ENCODE measurements around the gene INPP5B.
"Not testable (repeated sequence)": the region's sequence is repeated elsewhere in the genome, so short reads cannot be mapped to it uniquely, and the experiment has no call there.

Gene INPP5B

DNA sequence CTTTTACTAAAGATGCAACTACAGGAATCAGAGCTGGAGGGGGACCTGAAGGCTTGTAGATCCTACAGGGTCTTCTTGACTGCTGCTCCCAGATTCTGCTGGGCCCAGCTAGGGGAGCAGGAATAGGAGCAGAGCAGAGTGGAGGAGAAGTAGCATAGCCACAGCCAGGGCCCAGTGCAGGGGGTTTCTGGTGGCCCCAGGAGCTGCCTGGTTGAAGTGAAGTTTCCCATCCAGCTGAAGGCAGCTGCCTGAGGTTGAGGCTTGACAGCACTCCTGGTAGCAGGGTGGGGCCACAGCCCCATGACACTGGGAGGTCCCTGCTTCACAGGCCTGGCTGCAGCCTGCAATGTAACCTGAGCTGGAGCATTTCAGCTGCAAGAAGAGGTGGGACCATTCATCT, 2.0 kb upstream of the INPP5B start:
- in situ Hi-C loops (cut with MboI; ENCODE audit: low sequenced_read_pairs), result no loop called here

GRCh38 chr1:37948166-37948565, 1.3 kb upstream of the INPP5B start:
- in situ Hi-C loops (cut with MboI; ENCODE audit: low sequenced_read_pairs), result no loop called here

DNA sequence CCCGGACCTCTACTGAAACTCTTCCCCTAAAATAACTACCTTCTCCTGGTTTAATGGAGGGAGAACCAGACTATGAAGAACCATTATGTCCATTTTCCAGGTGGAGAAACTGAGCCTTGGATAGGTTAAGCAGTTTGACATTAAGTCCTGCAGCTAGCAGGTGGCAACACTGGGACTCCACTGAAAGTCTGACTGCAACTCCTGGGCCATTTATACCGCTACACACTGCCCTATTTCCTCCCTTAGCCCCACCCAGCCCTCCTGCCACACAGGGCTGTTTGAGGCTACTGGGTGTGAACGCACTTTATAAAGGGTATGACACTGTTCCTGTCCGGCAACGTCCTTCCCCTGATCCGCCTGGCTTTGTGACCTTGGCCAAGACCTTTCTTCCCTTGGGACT, 511 bp upstream of the INPP5B start:
- in situ Hi-C loops (cut with MboI; ENCODE audit: low sequenced_read_pairs), result no loop called here

DNA sequence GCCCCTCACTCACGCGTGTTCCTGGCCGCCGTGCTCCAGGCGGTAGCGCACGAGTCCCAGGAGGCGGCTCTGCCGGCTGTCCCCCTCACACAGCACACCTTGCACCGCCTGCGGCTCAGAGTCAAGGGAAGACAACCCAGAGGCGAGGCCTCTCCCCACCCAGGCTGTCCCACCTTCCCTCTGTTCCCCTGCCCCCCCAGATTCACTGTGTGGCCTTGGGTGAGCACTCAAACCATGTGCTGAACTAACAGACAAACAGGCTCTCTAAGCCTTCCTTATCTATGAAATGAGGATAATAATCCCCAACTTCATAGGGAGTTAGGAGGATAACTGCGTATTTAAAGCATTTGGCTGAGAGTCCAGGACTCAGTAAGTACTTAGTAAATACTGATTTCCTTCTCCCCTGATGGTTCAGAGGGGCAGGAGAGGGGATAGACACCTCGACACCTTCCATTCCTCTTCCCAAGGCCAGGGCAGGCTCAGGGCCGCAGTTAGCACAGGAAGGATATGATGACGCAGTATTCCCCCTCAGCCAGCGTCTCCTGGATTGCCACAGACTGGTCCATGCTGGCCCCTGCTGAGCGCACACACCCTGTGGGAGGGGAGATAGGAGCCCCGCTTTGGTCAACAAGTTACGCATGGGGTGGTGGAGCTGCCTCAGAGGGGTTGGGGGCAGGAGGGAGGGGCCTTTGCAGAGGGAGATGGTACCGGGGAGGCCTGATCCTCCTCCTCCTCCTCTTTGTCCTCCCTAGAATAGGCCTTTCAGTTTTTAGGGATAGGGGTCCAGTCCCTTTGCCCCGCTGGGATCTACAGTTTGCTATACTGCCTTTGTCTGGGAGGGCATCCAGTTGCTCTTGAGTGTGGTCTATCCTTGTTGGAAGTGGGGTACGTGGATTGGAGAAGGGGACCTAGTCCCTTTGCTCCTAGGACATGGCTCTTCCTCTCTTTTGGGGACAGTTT, 830 bp downstream of the INPP5B start:
- in situ Hi-C loops (cut with MboI; ENCODE audit: low sequenced_read_pairs), result no loop called here

GRCh38 chr1:37945251-37945650, 1.6 kb downstream of the INPP5B start:
- in situ Hi-C loops (cut with MboI; ENCODE audit: low sequenced_read_pairs), result no loop called here

DNA sequence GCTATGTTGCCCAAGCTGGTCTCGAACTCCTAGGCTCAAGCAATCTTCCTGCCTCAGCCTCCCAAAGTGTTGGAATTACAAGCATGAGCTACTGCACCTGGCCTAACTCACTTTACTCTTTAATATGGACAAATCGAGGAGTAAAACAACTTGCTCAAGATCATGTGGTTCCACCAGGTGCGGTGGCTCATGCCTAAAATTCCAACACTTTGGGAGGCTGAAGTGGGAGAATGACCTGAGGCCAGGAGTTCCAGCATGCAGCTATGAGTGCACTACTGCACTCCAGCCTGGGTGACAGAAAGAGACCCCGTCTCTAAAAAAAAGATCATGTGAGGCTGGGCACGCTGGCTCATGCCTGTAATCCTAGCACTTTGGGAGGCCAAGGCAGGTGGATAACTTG, 2.0 kb downstream of the INPP5B start:
- in situ Hi-C loops (cut with MboI; ENCODE audit: low sequenced_read_pairs), result no loop called here

- in situ Hi-C loops (cut with MboI; ENCODE audit: low sequenced_read_pairs), result no loop called here
These were observed 2.6 kb downstream of the INPP5B start for GRCh38 chr1:37944086-37944763.

DNA sequence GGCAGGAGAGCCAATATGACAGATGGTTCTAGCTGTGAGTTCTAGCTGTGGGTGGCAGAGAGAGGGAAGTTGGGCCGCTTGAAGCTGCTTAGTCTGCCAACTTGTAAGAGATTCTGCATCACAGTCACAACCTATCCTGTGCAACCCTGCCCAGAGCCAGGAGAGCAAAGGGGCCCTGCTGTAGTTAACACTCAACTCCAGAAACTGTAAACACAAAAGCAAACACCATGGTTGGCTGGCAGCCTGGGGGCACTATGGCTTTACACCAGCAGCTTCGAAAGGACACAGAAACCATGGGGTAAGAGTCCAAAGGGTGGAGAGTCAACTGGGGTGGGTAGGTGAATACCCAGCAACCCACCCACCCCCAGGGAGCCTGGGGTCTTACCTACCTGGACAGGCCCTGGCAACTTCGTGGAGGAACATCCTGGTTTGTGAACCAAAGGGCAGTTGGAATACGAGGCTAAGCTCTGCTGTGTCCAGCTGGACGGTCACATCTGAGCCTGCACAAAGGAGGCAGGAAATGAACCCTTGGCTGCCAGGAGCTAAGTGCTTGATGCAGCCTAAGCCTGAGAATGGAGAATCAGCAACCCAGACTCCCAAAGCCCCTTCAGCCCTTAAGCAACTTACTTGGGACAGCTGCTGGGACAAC, 6.4 kb downstream of the INPP5B start:
- in situ Hi-C loops (cut with MboI; ENCODE audit: low sequenced_read_pairs), result no loop called here

DNA sequence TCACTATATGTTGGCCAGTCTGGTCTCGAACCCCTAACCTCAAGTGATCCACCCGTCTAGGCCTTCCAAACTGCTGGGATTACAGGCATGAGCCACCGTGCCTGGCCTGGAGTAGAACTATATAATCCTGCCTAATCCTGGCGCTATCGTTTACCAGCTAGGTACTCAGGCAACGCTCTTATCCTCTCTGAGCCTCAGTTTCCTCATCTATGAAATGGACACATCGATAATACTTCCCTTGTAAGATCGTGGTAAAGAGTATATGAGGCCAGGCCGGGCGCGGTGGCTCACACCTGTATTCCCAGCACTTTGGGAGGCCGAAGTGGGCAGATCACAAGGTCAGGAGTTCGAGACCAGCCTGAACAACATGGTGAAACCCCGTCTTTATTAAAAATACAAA, 10.1 kb downstream of the INPP5B start:
- in situ Hi-C loops (cut with MboI; ENCODE audit: low sequenced_read_pairs), result not testable (repeated sequence)

GRCh38 chr1:37932759-37933158, 14.1 kb downstream of the INPP5B start:
- in situ Hi-C loops (cut with MboI; ENCODE audit: low sequenced_read_pairs), result no loop called here

GRCh38 chr1:37931361-37932158, 15.3 kb downstream of the INPP5B start:
- in situ Hi-C loops (cut with MboI; ENCODE audit: low sequenced_read_pairs), result no loop called here

DNA sequence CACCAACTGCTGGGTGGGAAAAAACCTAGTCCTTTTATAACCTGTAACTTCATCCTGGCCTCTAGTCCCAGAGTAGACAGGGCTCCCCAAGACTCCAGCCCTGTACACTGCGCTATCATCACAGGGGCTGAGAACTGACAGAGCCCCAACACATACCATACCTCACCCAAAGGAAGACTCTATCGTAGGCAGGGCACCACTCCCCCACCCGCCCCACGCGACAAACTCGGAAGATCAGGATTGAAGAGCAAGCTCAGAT, 15.8 kb downstream of the INPP5B start:
- in situ Hi-C loops (cut with MboI; ENCODE audit: low sequenced_read_pairs), result no loop called here

GRCh38 chr1:37930246-37931101, 16.4 kb downstream of the INPP5B start:
- in situ Hi-C loops (cut with MboI; ENCODE audit: low sequenced_read_pairs), result no loop called here

GRCh38 chr1:37926038-37926924, 20.6 kb downstream of the INPP5B start:
- in situ Hi-C loops (cut with MboI; ENCODE audit: low sequenced_read_pairs), result no loop called here

GRCh38 chr1:37925316-37925715, 21.5 kb downstream of the INPP5B start:
- in situ Hi-C loops (cut with MboI; ENCODE audit: low sequenced_read_pairs), result no loop called here

GRCh38 chr1:37923551-37923889, 23.3 kb downstream of the INPP5B start:
- in situ Hi-C loops (cut with MboI; ENCODE audit: low sequenced_read_pairs), result no loop called here

DNA sequence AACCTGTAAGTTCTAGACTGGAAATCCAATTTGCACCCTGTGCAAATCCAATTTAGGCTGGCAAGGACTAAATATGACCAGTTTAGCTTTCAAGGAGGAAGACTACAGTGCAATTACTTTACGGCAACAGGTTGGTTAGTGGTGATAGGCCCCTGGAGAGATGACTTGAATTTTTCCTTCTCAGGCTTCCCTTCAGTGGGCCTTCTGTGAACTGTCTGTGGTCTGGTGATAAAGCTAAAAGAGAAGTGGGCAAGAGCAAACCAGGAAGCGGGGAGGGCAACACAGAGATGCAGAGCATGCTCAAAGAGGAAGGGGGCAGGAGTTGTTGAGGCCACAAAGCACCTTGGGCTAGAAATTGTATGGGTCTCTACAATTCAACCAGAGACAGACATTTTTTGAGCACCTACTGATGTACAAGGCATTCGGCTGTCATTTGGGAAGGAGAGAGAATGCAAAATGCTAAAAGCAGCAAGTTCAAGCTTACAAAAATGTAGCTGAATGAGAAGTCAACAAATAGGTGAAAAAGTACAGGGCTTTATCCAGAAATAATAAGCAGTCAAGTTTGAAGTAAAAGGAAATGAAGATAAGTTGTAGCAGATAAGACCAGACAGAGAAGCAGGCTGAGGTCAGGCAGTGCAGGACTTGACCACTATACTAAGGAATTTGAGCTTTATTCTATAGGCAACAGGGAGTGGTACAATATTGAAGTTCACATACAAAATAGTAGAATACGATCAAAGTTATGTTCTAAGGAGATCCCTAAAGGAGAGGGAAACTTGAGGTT, 23.9 kb downstream of the INPP5B start:
- in situ Hi-C loops (cut with MboI; ENCODE audit: low sequenced_read_pairs), result no loop called here

GRCh38 chr1:37919277-37919676, 27.6 kb downstream of the INPP5B start:
- in situ Hi-C loops (cut with MboI; ENCODE audit: low sequenced_read_pairs), result no loop called here

All from HL-60/S4 treated with retinoic acid at 250 ng/mL for 4 days and 3 days (cell line).